KG1 (cell line): ENCODE measurements around the gene ZFP64.
"Not testable (repeated sequence)": the region's sequence is repeated elsewhere in the genome, so short reads cannot be mapped to it uniquely, and the experiment has no call there.

Experiments
- DNase-seq: peaks from one replicate; lab custom pipeline; 2025; lab: John Stamatoyannopoulos, UW

ZFP64 gene

GRCh38 chr20:52154575-52154974 is 37.0 kb downstream of the ZFP64 start:
- no peak for DNase-seq

DNA sequence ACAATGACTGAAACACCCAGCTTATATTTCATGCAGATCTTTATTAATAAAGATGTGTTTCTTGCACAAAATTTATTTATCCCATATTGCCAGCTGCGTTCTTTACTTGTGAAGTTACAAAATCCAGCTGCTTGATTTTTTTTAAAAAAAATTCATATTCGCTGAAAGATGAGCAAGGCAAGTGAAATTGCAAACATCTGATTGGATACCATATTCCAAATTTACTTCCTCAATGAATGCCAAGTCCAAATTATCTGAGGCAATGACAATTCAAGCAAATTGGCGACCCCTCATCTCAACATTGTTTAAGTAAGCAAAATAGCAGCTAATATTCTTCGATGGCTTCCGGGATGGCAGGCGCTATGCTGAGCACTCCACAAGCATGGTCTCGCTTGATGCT is 37.7 kb downstream of the ZFP64 start:
- no peak for DNase-seq

- DNase-seq: no peak
Observed at GRCh38 chr20:52152921-52153320, 38.7 kb downstream of the ZFP64 start.

DNA sequence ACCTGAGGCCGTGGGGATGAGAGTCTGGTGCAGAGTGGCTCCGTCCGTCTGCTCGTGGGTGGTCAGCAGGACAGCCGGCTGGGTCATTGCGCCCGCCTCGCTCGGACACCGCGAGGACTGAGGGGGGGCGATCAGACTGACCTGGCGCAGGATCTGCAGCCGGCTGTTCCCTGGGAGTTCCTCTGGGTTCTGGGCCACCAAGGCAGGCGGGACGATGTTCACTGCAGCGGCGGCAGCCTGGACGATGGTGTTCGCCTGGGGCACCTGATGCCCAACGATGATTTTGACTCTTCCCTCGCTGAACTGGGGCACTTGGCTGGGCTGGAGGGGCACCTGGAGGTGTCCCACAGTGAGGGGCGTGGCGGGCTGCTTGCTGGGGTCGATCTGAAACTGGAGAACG is 39.2 kb downstream of the ZFP64 start:
- DNase-seq: no peak

DNA sequence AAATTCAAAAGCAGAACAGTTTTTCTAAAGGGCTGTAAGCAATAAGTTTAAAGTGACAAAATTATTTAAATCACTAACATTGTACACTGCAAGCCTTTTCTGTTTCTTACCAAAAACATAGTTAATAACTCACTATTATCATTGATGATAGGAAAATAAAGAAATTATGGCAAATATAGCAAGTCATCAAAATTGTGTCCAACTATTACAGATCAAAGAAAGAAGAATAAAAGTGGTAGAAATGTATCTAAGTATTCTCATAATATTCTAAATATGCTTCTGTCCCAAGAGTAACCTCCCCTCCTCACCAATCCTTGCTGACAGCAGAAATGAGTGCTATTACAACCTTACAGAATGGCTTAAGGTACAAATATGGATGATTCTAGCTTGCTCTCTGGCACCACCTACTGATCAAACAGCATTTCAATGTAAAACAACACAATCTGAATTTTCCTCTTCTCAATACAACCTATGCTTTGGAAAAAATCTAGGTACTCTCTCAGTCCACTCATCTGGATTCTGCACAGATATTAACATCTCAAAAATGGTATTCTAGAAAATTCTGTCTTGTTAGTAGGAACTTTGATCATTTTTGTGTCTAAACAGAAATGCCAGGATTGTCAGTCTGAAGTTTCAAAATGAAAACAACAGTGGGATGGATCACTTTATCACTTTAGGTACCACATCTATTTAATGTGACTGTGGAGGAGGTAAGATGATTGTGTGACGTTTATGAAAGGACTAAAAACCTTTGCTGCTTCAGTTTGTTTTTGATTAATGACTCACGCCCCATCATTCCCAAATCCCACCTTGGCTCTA is 40.9 kb downstream of the ZFP64 start:
- peak; percentile 33 for DNase-seq

DNA sequence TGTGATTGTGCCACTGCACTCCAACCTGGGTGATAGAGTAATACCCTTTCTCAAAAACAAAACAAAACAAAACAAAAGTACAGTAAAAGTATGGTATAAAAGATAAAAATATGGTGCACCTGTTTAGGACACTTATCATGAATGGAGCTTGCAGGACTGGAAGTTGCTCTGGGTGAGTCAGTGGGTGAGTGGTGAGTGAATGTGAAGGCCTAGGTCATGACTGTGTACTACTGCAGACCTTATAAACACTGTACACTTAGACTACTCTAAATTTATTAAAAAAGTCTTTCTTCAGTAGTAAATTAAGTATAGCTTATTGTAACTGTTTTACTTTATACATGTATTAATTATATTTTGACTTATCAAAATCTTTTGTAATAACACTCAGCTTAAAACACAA is 46.0 kb downstream of the ZFP64 start:
- DNase-seq: no peak

DNA sequence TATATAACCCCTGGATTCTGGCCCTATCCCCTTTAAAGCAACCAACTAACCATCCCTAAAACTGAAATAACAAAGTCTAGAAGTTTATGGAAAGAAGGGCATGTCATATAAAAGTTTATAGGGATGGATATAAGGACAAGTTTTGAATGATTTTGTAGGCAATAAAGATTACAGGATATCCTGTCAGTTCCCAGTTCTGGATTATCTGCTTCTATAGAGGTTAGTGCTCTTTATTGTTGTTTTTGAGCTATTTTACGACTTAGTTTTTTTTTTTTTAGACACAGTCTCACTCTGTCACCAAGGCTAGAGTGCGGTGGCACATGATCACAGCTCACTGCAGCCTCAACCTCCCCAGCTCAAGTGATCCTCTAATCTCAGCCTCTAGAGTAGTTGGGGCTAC is 48.3 kb downstream of the ZFP64 start:
- DNase-seq: no peak

GRCh38 chr20:52142757-52143156 is 48.8 kb downstream of the ZFP64 start:
- DNase-seq: no peak

DNA sequence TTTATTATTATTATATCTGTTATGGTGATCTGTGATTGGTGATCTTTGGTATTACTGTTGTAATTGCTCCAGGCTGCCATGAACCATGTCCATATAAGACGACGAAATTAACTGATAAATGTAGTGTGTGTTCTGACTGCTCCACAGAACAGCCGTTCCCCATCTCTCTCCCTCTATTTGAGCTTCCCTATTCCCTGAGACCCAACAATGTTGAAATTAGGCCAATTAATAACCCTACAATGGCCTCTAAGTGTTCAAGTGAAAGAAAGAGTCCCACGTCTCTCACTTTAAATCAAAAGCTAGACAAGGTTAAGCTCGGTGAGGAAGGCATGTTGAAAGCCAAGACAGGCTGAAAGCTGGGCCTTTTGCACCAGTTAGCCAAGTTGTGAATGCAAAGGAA is 51.6 kb downstream of the ZFP64 start:
- DNase-seq: no peak

DNA sequence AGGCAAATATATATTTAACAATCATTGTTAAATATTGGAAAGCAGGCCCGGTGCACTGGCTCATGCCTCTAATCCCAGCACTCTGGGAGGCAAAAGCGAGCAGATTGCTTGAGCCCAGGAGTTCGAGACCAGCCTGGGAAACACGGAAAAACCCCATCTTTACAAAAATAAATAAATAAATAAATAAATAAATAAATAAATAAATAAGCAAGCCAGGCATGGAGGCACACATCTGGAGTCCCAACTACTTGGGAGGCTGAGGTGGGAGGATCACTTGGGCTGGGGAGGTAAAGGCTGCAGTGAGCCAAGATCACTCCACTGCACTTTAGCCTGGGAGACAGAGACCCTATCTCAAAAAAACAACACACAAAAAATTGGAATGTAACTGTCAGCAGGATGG is 53.7 kb downstream of the ZFP64 start:
- DNase-seq: no peak

DNA sequence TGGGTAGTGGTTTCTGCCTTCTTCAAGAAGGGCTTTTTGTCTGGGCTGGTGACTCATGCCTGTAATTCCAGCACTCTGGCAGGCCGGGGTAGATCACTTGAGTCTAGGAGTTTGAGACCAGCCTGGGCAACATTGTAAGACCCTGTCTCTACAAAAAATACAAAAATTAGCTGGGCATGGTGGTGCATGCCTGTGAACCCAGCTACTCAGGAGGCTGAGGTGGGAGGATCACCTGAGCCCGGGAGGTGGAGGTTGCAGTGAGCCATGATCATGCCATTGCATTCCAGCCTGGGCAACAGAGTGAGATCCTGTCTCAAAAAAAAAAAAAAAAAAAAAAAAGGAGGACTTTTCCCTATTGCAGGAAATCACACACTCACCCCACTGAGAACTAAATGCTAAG is 57.9 kb downstream of the ZFP64 start:
- DNase-seq: not testable (repeated sequence)

GRCh38 chr20:52132337-52132736 is 59.2 kb downstream of the ZFP64 start:
- DNase-seq: no peak

GRCh38 chr20:52131048-52131643 is 60.4 kb downstream of the ZFP64 start:
- no peak for DNase-seq

- no peak for DNase-seq
Observed at GRCh38 chr20:52130406-52130805, 61.2 kb downstream of the ZFP64 start.

- no peak for DNase-seq
Observed at GRCh38 chr20:52129611-52130010, 62.0 kb downstream of the ZFP64 start.

DNA sequence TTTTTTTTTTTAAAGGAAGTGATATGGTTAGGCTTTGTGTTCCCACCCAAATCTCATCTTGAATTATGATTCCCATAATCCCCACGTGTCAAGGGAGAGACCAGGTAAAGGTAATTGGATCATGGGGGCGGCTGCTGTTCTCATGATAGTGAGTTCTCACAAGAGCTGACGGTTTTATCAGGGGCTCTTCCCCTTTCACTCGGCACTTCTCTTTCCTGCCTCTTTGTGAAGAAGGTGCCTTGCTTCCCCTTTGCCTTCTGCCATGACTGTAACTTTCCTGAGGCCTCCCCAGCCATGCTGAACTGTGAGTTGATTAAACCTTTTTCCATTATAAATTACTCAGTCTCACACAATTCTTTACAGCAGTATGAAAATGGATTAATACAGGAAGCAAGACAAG is 64.3 kb downstream of the ZFP64 start:
- peak; percentile 35 for DNase-seq

- DNase-seq: no peak
Observed at GRCh38 chr20:52124821-52125220, 66.8 kb downstream of the ZFP64 start.

DNA sequence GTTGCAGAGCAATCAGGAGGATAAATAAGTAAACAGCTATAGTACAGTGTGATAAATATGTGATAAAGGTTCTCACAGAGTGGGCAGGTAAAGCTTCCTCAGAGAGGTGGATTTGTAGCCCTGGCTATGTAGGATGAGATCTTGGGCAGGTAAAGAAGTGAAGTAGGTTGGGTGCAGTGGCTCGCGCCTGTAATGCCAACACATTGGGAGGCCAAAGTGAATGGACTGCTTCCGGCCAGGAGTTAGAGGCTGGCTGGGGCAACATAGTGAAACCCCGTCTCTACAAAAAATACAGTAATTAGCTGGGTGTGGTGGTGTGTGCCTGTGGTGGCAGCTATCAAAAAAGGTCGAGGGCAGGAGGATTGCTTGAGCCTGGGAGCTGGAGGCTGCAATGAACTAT is 72.9 kb downstream of the ZFP64 start:
- no peak for DNase-seq

DNA sequence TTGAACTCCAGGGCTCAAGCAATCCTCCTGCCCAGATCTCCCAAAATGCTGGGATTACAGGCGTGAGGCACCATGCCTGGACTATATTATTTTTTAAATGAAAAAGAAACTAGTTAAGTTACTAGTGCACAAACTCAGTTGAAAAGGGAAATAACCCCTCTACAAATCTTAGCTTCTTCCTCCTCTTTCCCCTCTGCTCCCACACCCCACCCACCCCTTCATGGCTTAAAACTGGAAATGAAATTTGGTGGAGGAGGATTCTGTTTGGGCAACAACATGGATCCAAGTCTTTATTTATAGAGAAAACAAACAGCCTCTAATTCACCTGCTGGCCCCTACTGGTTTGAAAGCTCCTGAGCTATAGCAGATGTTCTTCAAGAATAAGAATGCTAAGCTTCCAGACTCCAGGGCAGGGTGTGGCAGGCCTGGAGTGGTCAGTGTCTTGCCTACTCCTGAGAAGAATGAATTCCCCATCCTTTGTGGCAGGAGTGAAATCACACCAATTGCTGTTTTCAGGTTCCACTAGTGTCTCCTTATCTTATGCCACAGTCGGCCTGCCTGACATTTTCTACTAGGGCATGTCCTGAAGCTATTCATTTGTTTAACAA is 73.5 kb downstream of the ZFP64 start:
- DNase-seq: no peak

GRCh38 chr20:52110456-52110855 is 81.1 kb downstream of the ZFP64 start:
- DNase-seq: no peak

- no peak for DNase-seq
Observed at GRCh38 chr20:52105442-52106422, 85.8 kb downstream of the ZFP64 start.
